HepG2 (cell line): ENCODE measurements around the gene MAPK11. TPM values are rescaled to one million over a fixed set of nuclear protein-coding genes. Genes with fewer than 3 reads are reported as not detected.
A peak's percentile ranks its signal among the peaks of the same experiment; 100 is the strongest.

Experiments used
- ETV6 ChIP-seq: sonication (generic); formaldehyde crosslinking; conservative IDR thresholded peaks from 2 replicates; pipeline ENCODE4 v1.4.0; 2020; ENCODE audit warnings: missing genetic modification reagents
- KLF13 ChIP-seq: sonication (generic); formaldehyde crosslinking; IDR thresholded peaks from 2 replicates; pipeline ENCODE4 v1.4.0; 2020; ENCODE audit warnings: mild to moderate bottlenecking, missing genetic modification reagents
- MATR3 ChIP-seq: sonication (generic); formaldehyde crosslinking; IDR thresholded peaks from 2 replicates; pipeline ENCODE4 v1.4.0; 2020; ENCODE audit warnings: missing genetic modification reagents
- SKI ChIP-seq: fragments of 450-650 bp; IDR thresholded peaks from one replicate; pipeline ENCODE4 v1.6.1; 2018; ENCODE audit warnings: mild to moderate bottlenecking; ENCODE audit not compliant: partially characterized antibody
- TAF1 ChIP-seq: sonication (generic); formaldehyde crosslinking; IDR thresholded peaks from 2 replicates; pipeline ENCODE4 v1.4.0; 2020; ENCODE audit warnings: missing genetic modification reagents
- TRIM24 ChIP-seq: sonication (generic); formaldehyde crosslinking; IDR thresholded peaks from 2 replicates; pipeline ENCODE4 v1.8.0; 2022; ENCODE audit warnings: mild to moderate bottlenecking, missing genetic modification reagents
- ZBTB38 ChIP-seq: sonication (generic); formaldehyde crosslinking; IDR thresholded peaks from 2 replicates; pipeline ENCODE4 v1.5.1; 2020; ENCODE audit warnings: mild to moderate bottlenecking, missing genetic modification reagents
- ZMYM2 ChIP-seq: sonication (generic); formaldehyde crosslinking; IDR thresholded peaks from 2 replicates; pipeline ENCODE4 v1.8.0; 2022; ENCODE audit warnings: mild to moderate bottlenecking, missing genetic modification reagents
- polyA plus RNA-seq, 8 experiments: library from polyadenylated mRNA; depleted of rRNA in 3 of 8; stranded (reverse) in 7 of 8; unstranded in 1 of 8; fragments of >200 nt; fragmentation: Illumina TruSeq in 4 of 8; extraction: Trizol in 4 of 8; gene quantifications; 2 replicates each; pipeline versions ENCODE4 v1.2.1 to v1.2.3, GENCODE V29; 2011 to 2016; ENCODE audit warnings: low read depth in 4 of 8, missing spikeins in 1 of 8, mixed read lengths in 1 of 8; ENCODE audit not compliant: insufficient read depth in 1 of 8
- total RNA-seq, 5 experiments: library from RNA; depleted of rRNA; stranded (reverse); fragments of >200 nt; fragmentation: Illumina TruSeq; extraction: Trizol; gene quantifications; 2 replicates each; pipeline ENCODE4 v1.2.3, GENCODE V29; 2016; ENCODE audit warnings: low read depth in 1 of 5
- TF ChIP-seq, protein P1 (sequence below): sonication (generic); formaldehyde crosslinking; IDR thresholded peaks from one replicate; pipeline ENCODE4 v1.5.1; 2020; ENCODE audit warnings: mild to moderate bottlenecking, missing genetic modification reagents; ENCODE audit errors: not compliant biosample characterization
- TF ChIP-seq, protein P2 (sequence below): sonication (generic); formaldehyde crosslinking; IDR thresholded peaks from 2 replicates; pipeline ENCODE4 v1.5.1; 2020; ENCODE audit warnings: missing genetic modification reagents, mild to moderate bottlenecking, borderline replicate concordance
- TF ChIP-seq, protein P3 (sequence below): sonication (generic); formaldehyde crosslinking; IDR thresholded peaks from 2 replicates; pipeline ENCODE4 v1.4.0; 2020; ENCODE audit warnings: missing genetic modification reagents
- TF ChIP-seq, protein P4 (sequence below): IDR thresholded peaks from 2 replicates; pipeline ENCODE4 v1.6.1; 2016; ENCODE audit warnings: low read depth, missing genetic modification reagents, missing compliant biosample characterization

The MAPK11 gene
- total and polyA plus RNA-seq, 2 of the 13 experiments (the other 11 are each of a cell fraction or from before 2014, with no cell fraction given): 0.15 to 0.17 TPM

DNA sequence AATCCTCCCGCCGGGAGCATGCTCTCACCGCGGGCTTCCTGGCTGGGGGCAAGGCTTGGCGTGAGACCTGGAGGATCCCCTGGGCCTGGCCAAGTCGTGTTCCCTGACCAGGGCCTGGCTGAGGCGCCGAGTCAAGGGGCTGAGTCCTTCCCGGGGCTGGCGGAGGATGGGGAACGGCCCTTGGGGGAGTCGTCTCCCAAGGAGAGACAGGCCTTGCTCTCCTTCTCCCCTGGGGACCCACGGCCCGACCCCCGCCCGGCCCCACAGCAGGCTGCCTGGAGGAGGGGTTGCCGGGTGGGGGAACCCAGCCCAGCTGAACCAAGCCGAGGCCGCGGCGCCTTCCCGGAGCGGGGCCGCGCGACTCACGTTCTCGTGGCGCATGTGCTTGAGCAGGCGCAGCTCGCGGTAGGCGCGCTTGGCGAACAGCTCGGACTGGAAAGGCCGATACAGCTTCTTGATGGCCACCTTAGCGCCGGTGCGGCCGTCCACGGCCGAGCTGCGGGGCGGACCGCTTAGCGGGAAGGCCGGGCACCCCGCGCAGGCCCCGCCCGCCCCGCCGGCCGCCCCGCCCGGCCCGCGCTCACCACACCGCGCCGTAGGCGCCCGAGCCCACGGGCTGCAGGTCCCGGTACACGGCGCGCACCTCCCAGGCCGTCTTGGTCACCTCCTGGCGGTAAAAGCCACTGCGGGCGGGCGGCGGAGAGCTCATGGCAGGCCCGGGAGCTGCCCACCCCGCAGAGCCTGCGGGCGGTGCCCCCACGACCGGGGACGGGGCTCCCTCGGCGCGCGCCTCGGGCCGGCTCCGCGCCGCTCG lies 9.2 kb downstream of the MAPK11 start (continued):
- TF ChIP-seq, protein P1, sequence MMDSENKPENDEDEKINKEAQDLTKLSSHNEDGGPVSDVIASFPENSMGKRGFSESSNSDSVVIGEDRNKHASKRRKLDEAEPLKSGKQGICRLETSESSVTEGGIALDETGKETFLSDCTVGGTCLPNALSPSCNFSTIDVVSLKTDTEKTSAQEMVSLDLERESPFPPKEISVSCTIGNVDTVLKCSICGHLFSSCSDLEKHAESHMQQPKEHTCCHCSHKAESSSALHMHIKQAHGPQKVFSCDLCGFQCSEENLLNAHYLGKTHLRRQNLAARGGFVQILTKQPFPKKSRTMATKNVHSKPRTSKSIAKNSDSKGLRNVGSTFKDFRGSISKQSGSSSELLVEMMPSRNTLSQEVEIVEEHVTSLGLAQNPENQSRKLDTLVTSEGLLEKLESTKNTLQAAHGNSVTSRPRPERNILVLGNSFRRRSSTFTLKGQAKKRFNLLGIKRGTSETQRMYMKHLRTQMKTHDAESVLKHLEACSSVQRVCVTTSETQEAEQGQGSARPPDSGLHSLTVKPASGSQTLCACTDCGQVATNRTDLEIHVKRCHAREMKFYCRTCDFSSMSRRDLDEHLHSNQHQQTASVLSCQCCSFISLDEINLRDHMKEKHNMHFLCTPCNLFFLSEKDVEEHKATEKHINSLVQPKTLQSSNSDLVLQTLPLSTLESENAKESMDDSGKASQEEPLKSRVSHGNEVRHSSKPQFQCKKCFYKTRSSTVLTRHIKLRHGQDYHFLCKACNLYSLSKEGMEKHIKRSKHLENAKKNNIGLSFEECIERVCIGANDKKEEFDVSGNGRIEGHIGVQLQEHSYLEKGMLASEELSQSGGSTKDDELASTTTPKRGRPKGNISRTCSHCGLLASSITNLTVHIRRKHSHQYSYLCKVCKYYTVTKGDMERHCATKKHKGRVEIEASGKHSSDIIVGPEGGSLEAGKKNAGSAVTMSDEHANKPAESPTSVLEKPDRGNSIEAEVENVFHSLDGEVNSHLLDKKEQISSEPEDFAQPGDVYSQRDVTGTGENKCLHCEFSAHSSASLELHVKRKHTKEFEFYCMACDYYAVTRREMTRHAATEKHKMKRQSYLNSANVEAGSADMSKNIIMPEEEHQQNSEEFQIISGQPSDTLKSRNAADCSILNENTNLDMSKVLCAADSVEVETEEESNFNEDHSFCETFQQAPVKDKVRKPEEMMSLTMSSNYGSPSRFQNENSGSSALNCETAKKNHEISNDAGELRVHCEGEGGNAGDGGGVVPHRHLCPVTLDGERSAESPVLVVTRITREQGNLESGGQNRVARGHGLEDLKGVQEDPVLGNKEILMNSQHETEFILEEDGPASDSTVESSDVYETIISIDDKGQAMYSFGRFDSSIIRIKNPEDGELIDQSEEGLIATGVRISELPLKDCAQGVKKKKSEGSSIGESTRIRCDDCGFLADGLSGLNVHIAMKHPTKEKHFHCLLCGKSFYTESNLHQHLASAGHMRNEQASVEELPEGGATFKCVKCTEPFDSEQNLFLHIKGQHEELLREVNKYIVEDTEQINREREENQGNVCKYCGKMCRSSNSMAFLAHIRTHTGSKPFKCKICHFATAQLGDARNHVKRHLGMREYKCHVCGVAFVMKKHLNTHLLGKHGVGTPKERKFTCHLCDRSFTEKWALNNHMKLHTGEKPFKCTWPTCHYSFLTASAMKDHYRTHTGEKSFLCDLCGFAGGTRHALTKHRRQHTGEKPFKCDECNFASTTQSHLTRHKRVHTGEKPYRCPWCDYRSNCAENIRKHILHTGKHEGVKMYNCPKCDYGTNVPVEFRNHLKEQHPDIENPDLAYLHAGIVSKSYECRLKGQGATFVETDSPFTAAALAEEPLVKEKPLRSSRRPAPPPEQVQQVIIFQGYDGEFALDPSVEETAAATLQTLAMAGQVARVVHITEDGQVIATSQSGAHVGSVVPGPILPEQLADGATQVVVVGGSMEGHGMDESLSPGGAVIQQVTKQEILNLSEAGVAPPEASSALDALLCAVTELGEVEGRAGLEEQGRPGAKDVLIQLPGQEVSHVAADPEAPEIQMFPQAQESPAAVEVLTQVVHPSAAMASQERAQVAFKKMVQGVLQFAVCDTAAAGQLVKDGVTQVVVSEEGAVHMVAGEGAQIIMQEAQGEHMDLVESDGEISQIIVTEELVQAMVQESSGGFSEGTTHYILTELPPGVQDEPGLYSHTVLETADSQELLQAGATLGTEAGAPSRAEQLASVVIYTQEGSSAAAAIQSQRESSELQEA: no peak
- TF ChIP-seq, protein P2, sequence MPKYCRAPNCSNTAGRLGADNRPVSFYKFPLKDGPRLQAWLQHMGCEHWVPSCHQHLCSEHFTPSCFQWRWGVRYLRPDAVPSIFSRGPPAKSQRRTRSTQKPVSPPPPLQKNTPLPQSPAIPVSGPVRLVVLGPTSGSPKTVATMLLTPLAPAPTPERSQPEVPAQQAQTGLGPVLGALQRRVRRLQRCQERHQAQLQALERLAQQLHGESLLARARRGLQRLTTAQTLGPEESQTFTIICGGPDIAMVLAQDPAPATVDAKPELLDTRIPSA: no peak
- TF ChIP-seq KLF13 (CRISPR knock-in tag): 0 out of 2 replicates have a peak, but pooled peaks have one; percentile 39
- 0 out of 2 replicates have a peak, but pooled peaks have one; percentile 14 for TF ChIP-seq MATR3 (CRISPR knock-in tag)
- TF ChIP-seq SKI: no peak
- no peak for TF ChIP-seq ETV6 (CRISPR knock-in tag)
- TF ChIP-seq, protein P3, sequence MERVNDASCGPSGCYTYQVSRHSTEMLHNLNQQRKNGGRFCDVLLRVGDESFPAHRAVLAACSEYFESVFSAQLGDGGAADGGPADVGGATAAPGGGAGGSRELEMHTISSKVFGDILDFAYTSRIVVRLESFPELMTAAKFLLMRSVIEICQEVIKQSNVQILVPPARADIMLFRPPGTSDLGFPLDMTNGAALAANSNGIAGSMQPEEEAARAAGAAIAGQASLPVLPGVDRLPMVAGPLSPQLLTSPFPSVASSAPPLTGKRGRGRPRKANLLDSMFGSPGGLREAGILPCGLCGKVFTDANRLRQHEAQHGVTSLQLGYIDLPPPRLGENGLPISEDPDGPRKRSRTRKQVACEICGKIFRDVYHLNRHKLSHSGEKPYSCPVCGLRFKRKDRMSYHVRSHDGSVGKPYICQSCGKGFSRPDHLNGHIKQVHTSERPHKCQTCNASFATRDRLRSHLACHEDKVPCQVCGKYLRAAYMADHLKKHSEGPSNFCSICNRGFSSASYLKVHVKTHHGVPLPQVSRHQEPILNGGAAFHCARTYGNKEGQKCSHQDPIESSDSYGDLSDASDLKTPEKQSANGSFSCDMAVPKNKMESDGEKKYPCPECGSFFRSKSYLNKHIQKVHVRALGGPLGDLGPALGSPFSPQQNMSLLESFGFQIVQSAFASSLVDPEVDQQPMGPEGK (CRISPR knock-in tag): peak; percentile 3; the same call in 1 of the 2 replicates
- TF ChIP-seq TAF1: peak; percentile 29; the same call in 1 of the 2 replicates
- no peak for TF ChIP-seq ZBTB38 (CRISPR knock-in tag)
- no peak for TF ChIP-seq ZMYM2 (CRISPR knock-in tag)
- TF ChIP-seq, protein P4, sequence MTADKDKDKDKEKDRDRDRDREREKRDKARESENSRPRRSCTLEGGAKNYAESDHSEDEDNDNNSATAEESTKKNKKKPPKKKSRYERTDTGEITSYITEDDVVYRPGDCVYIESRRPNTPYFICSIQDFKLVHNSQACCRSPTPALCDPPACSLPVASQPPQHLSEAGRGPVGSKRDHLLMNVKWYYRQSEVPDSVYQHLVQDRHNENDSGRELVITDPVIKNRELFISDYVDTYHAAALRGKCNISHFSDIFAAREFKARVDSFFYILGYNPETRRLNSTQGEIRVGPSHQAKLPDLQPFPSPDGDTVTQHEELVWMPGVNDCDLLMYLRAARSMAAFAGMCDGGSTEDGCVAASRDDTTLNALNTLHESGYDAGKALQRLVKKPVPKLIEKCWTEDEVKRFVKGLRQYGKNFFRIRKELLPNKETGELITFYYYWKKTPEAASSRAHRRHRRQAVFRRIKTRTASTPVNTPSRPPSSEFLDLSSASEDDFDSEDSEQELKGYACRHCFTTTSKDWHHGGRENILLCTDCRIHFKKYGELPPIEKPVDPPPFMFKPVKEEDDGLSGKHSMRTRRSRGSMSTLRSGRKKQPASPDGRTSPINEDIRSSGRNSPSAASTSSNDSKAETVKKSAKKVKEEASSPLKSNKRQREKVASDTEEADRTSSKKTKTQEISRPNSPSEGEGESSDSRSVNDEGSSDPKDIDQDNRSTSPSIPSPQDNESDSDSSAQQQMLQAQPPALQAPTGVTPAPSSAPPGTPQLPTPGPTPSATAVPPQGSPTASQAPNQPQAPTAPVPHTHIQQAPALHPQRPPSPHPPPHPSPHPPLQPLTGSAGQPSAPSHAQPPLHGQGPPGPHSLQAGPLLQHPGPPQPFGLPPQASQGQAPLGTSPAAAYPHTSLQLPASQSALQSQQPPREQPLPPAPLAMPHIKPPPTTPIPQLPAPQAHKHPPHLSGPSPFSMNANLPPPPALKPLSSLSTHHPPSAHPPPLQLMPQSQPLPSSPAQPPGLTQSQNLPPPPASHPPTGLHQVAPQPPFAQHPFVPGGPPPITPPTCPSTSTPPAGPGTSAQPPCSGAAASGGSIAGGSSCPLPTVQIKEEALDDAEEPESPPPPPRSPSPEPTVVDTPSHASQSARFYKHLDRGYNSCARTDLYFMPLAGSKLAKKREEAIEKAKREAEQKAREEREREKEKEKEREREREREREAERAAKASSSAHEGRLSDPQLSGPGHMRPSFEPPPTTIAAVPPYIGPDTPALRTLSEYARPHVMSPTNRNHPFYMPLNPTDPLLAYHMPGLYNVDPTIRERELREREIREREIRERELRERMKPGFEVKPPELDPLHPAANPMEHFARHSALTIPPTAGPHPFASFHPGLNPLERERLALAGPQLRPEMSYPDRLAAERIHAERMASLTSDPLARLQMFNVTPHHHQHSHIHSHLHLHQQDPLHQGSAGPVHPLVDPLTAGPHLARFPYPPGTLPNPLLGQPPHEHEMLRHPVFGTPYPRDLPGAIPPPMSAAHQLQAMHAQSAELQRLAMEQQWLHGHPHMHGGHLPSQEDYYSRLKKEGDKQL (CRISPR knock-in tag): no peak
- TF ChIP-seq TRIM24 (CRISPR knock-in tag): no peak
